ENCODE results near the gene POLN.

- TF ChIP-seq CTCF (IDR thresholded peaks at IDR 0.05) (no peak), TP53 (CRISPR knock-in tag; IDR thresholded peaks at IDR 0.05) (no peak), NR3C1 (CRISPR knock-in tag; conservative IDR thresholded peaks at IDR 0.05; ENCODE audit: low read depth) (no peak), CREM (CRISPR knock-in tag; IDR thresholded peaks at IDR 0.05) (no peak)
- TF ChIP-seq, protein P1, sequence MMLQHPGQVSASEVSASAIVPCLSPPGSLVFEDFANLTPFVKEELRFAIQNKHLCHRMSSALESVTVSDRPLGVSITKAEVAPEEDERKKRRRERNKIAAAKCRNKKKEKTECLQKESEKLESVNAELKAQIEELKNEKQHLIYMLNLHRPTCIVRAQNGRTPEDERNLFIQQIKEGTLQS (CRISPR knock-in tag; conservative IDR thresholded peaks at IDR 0.05): no peak
- TF ChIP-seq, protein P2, sequence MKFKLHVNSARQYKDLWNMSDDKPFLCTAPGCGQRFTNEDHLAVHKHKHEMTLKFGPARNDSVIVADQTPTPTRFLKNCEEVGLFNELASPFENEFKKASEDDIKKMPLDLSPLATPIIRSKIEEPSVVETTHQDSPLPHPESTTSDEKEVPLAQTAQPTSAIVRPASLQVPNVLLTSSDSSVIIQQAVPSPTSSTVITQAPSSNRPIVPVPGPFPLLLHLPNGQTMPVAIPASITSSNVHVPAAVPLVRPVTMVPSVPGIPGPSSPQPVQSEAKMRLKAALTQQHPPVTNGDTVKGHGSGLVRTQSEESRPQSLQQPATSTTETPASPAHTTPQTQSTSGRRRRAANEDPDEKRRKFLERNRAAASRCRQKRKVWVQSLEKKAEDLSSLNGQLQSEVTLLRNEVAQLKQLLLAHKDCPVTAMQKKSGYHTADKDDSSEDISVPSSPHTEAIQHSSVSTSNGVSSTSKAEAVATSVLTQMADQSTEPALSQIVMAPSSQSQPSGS (CRISPR knock-in tag; IDR thresholded peaks at IDR 0.05; ENCODE audit: borderline replicate concordance, low read depth): no peak
- TF ChIP-seq, protein P3, sequence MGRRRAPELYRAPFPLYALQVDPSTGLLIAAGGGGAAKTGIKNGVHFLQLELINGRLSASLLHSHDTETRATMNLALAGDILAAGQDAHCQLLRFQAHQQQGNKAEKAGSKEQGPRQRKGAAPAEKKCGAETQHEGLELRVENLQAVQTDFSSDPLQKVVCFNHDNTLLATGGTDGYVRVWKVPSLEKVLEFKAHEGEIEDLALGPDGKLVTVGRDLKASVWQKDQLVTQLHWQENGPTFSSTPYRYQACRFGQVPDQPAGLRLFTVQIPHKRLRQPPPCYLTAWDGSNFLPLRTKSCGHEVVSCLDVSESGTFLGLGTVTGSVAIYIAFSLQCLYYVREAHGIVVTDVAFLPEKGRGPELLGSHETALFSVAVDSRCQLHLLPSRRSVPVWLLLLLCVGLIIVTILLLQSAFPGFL (CRISPR knock-in tag; IDR thresholded peaks at IDR 0.05; ENCODE audit: borderline replicate concordance): no peak
Observed at GRCh38 chr4:2042947-2043395, 198.9 kb downstream of the POLN start.

Data from WTC11 (cell line).